ENCODE data around the gene CDH4.

The CDH4 gene

DNA sequence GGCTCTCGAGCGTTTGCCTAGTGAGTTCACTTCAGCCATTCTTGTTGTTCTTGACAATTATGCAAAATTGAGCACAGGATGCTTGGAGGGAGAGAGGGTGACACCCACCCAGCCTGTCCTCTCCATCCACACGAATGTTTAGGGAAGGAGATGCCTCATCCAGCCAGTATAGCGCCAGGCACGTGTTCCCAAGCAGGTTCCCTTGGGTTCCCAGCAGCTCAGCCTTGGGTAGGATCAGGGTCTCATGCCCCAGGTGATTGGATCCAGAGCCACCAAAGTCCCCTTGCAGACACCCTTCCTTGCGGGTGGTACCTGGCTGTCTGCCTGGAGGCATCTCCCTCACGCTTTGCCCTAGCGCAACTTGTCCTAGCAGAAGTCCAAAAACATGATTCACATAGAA lies 394.9 kb downstream of the CDH4 start:
- TF ChIP-seq POLR2AphosphoS5 (IDR thresholded peaks at IDR 0.05; ENCODE audit: low read depth, low read length) = no peak
- no peak for TF ChIP-seq SIN3A (IDR thresholded peaks at IDR 0.05; ENCODE audit: borderline replicate concordance, insufficient read depth, low read length)
- TF ChIP-seq, protein P1, sequence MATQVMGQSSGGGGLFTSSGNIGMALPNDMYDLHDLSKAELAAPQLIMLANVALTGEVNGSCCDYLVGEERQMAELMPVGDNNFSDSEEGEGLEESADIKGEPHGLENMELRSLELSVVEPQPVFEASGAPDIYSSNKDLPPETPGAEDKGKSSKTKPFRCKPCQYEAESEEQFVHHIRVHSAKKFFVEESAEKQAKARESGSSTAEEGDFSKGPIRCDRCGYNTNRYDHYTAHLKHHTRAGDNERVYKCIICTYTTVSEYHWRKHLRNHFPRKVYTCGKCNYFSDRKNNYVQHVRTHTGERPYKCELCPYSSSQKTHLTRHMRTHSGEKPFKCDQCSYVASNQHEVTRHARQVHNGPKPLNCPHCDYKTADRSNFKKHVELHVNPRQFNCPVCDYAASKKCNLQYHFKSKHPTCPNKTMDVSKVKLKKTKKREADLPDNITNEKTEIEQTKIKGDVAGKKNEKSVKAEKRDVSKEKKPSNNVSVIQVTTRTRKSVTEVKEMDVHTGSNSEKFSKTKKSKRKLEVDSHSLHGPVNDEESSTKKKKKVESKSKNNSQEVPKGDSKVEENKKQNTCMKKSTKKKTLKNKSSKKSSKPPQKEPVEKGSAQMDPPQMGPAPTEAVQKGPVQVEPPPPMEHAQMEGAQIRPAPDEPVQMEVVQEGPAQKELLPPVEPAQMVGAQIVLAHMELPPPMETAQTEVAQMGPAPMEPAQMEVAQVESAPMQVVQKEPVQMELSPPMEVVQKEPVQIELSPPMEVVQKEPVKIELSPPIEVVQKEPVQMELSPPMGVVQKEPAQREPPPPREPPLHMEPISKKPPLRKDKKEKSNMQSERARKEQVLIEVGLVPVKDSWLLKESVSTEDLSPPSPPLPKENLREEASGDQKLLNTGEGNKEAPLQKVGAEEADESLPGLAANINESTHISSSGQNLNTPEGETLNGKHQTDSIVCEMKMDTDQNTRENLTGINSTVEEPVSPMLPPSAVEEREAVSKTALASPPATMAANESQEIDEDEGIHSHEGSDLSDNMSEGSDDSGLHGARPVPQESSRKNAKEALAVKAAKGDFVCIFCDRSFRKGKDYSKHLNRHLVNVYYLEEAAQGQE (IDR thresholded peaks at IDR 0.05; ENCODE audit: insufficient read depth in 1 of 2, low read depth in 2 of 2, low read length in 2 of 2) = no peak
- TF ChIP-seq FOXP2 (optimal IDR thresholded peaks at IDR 0.05; ENCODE audit: borderline replicate concordance, extremely low read depth, extremely low read length, insufficient read depth) = no peak
- no peak for TF ChIP-seq TAF1 (IDR thresholded peaks at IDR 0.05; ENCODE audit: borderline replicate concordance, insufficient read depth, low read length)

DNA sequence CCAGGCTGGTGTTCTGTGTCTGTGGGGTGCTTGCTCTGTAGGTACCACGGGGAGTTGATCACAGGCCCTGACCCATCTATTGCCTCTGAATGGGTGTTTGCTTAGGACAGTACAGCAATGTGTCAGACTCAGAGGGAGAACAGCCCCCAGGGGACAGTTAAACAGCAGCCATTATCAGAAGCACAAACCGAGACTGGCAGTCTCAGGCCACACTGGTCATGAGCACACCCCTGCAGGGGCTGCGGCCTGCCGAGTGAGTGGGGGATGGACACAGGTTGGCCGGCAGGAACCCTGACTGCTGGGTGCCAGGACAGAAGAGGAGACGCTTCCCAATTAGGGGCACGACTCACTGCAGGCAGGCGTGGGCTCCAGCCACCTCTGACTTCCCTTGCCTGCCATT lies 395.6 kb downstream of the CDH4 start:
- TF ChIP-seq POLR2AphosphoS5 (IDR thresholded peaks at IDR 0.05; ENCODE audit: low read depth, low read length) (no peak), TAF1 (IDR thresholded peaks at IDR 0.05; ENCODE audit: borderline replicate concordance, insufficient read depth, low read length) (no peak), FOXP2 (optimal IDR thresholded peaks at IDR 0.05; ENCODE audit: borderline replicate concordance, extremely low read depth, extremely low read length, insufficient read depth) (no peak), SIN3A (IDR thresholded peaks at IDR 0.05; ENCODE audit: borderline replicate concordance, insufficient read depth, low read length) (no peak)
- TF ChIP-seq, protein P1 (IDR thresholded peaks at IDR 0.05; ENCODE audit: insufficient read depth in 1 of 2, low read depth in 2 of 2, low read length in 2 of 2) = no peak

DNA sequence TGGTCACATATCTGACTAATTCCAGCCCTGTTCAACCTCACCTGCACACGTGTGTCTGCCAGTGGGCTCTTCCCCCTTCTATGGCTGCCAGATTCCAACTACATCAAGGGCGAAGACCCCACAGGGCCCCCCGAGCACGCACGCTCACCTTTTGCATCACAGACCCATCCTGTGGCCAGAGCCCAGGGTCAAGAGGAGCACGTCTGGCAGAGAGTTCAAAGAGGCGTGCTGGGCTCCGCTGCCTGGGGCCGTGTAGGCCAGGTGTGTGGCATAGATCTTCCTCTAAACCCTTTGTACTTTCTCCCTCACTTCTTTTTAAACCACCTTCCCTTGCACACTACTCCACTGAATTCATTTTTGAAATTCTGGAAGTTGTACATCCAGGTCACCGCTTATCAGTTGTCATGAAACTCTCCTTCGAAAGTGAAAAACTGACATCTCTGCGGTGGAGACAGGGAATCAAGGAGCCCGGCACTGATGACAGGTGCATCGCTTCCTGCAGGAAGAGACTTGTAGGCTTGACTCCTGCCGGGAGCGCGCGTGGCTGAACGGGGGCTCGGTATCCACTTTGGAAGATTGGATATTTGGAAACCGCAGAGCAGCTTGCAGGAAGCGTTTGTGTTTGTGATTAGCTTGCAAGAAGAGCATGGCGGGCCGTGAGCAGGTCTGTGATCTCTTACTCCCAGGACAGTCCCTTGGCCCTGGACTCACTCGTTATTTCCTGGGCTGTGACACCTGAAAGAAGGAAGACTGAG lies 397.2 kb downstream of the CDH4 start:
- TF ChIP-seq, protein P1 (IDR thresholded peaks at IDR 0.05; ENCODE audit: insufficient read depth in 1 of 2, low read depth in 2 of 2, low read length in 2 of 2) = no peak
- TF ChIP-seq SIN3A (IDR thresholded peaks at IDR 0.05; ENCODE audit: borderline replicate concordance, insufficient read depth, low read length) = no peak
- no peak for TF ChIP-seq POLR2AphosphoS5 (IDR thresholded peaks at IDR 0.05; ENCODE audit: low read depth, low read length)
- TF ChIP-seq TAF1 (IDR thresholded peaks at IDR 0.05; ENCODE audit: borderline replicate concordance, insufficient read depth, low read length) = no peak
- no peak for TF ChIP-seq FOXP2 (optimal IDR thresholded peaks at IDR 0.05; ENCODE audit: borderline replicate concordance, extremely low read depth, extremely low read length, insufficient read depth)

DNA sequence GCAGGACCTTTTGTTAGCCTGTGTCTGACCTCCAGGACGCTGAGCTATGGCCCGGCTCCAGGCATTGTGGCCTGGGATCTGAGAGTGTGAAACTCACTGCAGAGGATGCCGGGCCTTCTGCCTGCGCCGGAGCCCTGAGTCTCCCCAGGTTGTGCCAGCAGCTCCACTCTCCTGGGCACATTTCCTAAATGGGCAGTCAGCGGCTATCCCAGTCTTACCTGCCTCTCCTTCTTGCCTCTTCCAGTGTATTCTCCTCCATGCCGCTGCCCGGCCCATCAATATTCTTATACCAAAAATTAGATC lies 397.8 kb downstream of the CDH4 start:
- TF ChIP-seq FOXP2 (optimal IDR thresholded peaks at IDR 0.05; ENCODE audit: borderline replicate concordance, extremely low read depth, extremely low read length, insufficient read depth) (no peak), SIN3A (IDR thresholded peaks at IDR 0.05; ENCODE audit: borderline replicate concordance, insufficient read depth, low read length) (no peak), TAF1 (IDR thresholded peaks at IDR 0.05; ENCODE audit: borderline replicate concordance, insufficient read depth, low read length) (no peak), POLR2AphosphoS5 (IDR thresholded peaks at IDR 0.05; ENCODE audit: low read depth, low read length) (no peak)
- TF ChIP-seq, protein P1 (IDR thresholded peaks at IDR 0.05; ENCODE audit: insufficient read depth in 1 of 2, low read depth in 2 of 2, low read length in 2 of 2) = no peak

Data from PFSK-1 (cell line).